Endothelial cell of umbilical vein (primary cell): ENCODE data around the gene CC2D1A. TPM values are rescaled to one million over a fixed set of nuclear protein-coding genes. Genes with fewer than 3 reads are reported as not detected.

Experiments
- BruUV-seq: library from RNA; stranded (reverse); fragments of 400-500 nt; replicated peaks from 2 replicates; lab custom pipeline; 2021; lab: Mats Ljungman, UMichigan
- CTCF ChIA-PET: fragments of 300-600, 350-600 bp; sonication (Branson Sonifier 250); formaldehyde crosslinking; loops from one replicate; lab custom pipeline; 2021; ENCODE audit warnings: antibody characterized with exemption, inconsistent platforms; lab: Charles Lee
- POLR2A ChIA-PET: fragments of 300-600, 350-600 bp; sonication (Branson Sonifier 250); formaldehyde crosslinking; loops from one replicate; lab custom pipeline; 2021; ENCODE audit warnings: antibody characterized with exemption, inconsistent platforms; lab: Charles Lee
- DNase-seq: peaks from one replicate; pipeline ENCODE4 v3.0.0-alpha.2; 2011; ENCODE audit warnings: low read depth, low spot score
- FAIRE-seq: peaks from 2 replicates; lab custom pipeline; 2011; peaks lifted over from hg19 to GRCh38; lab: Jason Lieb, UNC
- H2AFZ ChIP-seq: 2 replicates; pipeline ENCODE4 v1.6.0; 2012; ENCODE audit warnings: low read depth, low read length, control low read depth, inconsistent platforms
- H3K27ac ChIP-seq: 2 replicates; pipeline ENCODE4 v1.5.1; 2011; ENCODE audit warnings: low read depth, mild to moderate bottlenecking, control low read depth, low read length, moderate library complexity; ENCODE audit not compliant: insufficient read depth
- H3K27me3 ChIP-seq, 2 experiments: 2 replicates each; pipeline versions ENCODE4 v1.6.0 to v1.6.1; 2011; ENCODE audit warnings: low read length in 2 of 2, mixed read lengths in 1 of 2; ENCODE audit not compliant: control insufficient read depth in 2 of 2, insufficient read depth in 2 of 2
- H3K36me3 ChIP-seq, 2 experiments: 2 replicates in 1 of 2; 3 replicates in 1 of 2; pipeline ENCODE4 v1.5.1; 2011; ENCODE audit warnings: low read length in 2 of 2, mild to moderate bottlenecking in 1 of 2, moderate library complexity in 1 of 2; ENCODE audit not compliant: control insufficient read depth in 2 of 2, insufficient read depth in 2 of 2; ENCODE audit errors: extremely low read depth in 1 of 2
- H3K4me1 ChIP-seq: 3 replicates; pipeline ENCODE4 v1.5.1; 2011; ENCODE audit warnings: mild to moderate bottlenecking, low read length; ENCODE audit not compliant: control insufficient read depth, insufficient read depth; ENCODE audit errors: extremely low read depth
- H3K4me2 ChIP-seq: 2 replicates; pipeline ENCODE4 v1.6.1; 2011; ENCODE audit warnings: low read length, control low read depth, mixed read lengths; ENCODE audit not compliant: insufficient read depth
- H3K4me3 ChIP-seq, 3 experiments: fragments of 200-600 bp in 1 of 3; sonication (generic), shearing (Covaris generic) in 1 of 3; replicated peaks in 1 of 3; 2 replicates each; pipeline ENCODE4 v1.5.1; 2011 to 2016; ENCODE audit warnings: control low read depth in 3 of 3, low read length in 3 of 3, mild to moderate bottlenecking in 2 of 3, inconsistent platforms in 1 of 3, low read depth in 1 of 3, moderate library complexity in 1 of 3; ENCODE audit not compliant: insufficient read depth in 1 of 3
- H3K79me2 ChIP-seq: 2 replicates; pipeline ENCODE4 v1.6.0; 2012; ENCODE audit warnings: low read length, inconsistent platforms; ENCODE audit not compliant: control insufficient read depth, insufficient read depth
- H3K9ac ChIP-seq: replicated peaks from 2 replicates; pipeline ENCODE3; 2011; ENCODE audit warnings: low read length, control low read depth; ENCODE audit not compliant: insufficient read depth; ENCODE audit errors: extremely low read depth
- H3K9me1 ChIP-seq: replicated peaks from 3 replicates; pipeline ENCODE4 v1.6.0; 2011; ENCODE audit warnings: mild to moderate bottlenecking, low read length; ENCODE audit not compliant: control insufficient read depth, insufficient read depth; ENCODE audit errors: extremely low read depth
- H3K9me3 ChIP-seq: replicated peaks from 2 replicates; pipeline ENCODE4 v1.5.1; 2012; ENCODE audit warnings: low read length, inconsistent platforms; ENCODE audit not compliant: control insufficient read depth, insufficient read depth
- H4K20me1 ChIP-seq: replicated peaks from 2 replicates; pipeline ENCODE3; 2011; ENCODE audit warnings: mild to moderate bottlenecking, low read length; ENCODE audit not compliant: control insufficient read depth, insufficient read depth; ENCODE audit errors: extremely low read depth
- EZH2 ChIP-seq: IDR thresholded peaks from 2 replicates; pipeline ENCODE4 v1.6.1; 2012; ENCODE audit warnings: borderline replicate concordance, low read depth, mild to moderate bottlenecking, moderate library complexity, low read length, inconsistent platforms; ENCODE audit not compliant: severe bottlenecking
- FOS ChIP-seq: IDR thresholded peaks from 2 replicates; pipeline ENCODE4 v1.6.1; 2011; ENCODE audit warnings: mild to moderate bottlenecking, low read length, moderate library complexity, borderline replicate concordance; ENCODE audit not compliant: insufficient read depth
- GATA2 ChIP-seq: IDR thresholded peaks from 2 replicates; pipeline ENCODE4 v1.7.0; 2011; ENCODE audit warnings: low read depth, mild to moderate bottlenecking, moderate library complexity, mixed read lengths, low read length; ENCODE audit not compliant: insufficient read length, insufficient read depth
- JUN ChIP-seq: IDR thresholded peaks from 2 replicates; pipeline ENCODE4 v1.6.1; 2011; ENCODE audit warnings: borderline replicate concordance, low read depth; ENCODE audit not compliant: insufficient read length, insufficient read depth
- MAX ChIP-seq: IDR thresholded peaks from 2 replicates; pipeline ENCODE4 v1.6.1; 2011; ENCODE audit not compliant: insufficient read depth, insufficient read length
- MYC ChIP-seq: IDR thresholded peaks from one replicate; pipeline ENCODE4 v1.6.1; 2011; ENCODE audit warnings: mild to moderate bottlenecking, low read depth, low read length
- POLR2A ChIP-seq: IDR thresholded peaks from 2 replicates; pipeline ENCODE4 v1.6.1; 2012; ENCODE audit warnings: low read depth, mild to moderate bottlenecking, control low read depth, low read length
- POLR2AphosphoS5 ChIP-seq: IDR thresholded peaks from 2 replicates; pipeline ENCODE4 v1.6.1; 2012; ENCODE audit warnings: low read depth, mild to moderate bottlenecking, control low read depth, low read length, moderate library complexity; ENCODE audit not compliant: insufficient read depth
- dilution Hi-C: fragments of 300-500 bp; cut with MboI; formaldehyde crosslinking; loops from one replicate; pipeline ENCODE4 v1.15.0; 2019; ENCODE audit warnings: low sequenced_read_pairs; ENCODE audit not compliant: extremely low pct_ligation_motif_present
- intact Hi-C: fragments of 100-400 bp; cut with micrococcal nuclease; formaldehyde crosslinking; loops from one replicate; pipeline ENCODE4 v1.10.0; 2022
- polyA plus RNA-seq, 4 experiments: library from polyadenylated mRNA; depleted of rRNA in 3 of 4; stranded (reverse) in 3 of 4; unstranded in 1 of 4; fragments of >200 nt; gene quantifications; 2 replicates each; pipeline versions ENCODE4 v1.2.1 to v1.2.3, GENCODE V29; 2011 to 2012; ENCODE audit warnings: missing spikeins in 1 of 4
- total RNA-seq: library from RNA; stranded (reverse); gene quantifications from 2 replicates; pipeline ENCODE4 v1.2.3, GENCODE V29; 2021
- TF ChIP-seq, protein P1 (sequence below), 2 donors: IDR thresholded peaks; 1 replicate in 1 of 2; 2 replicates in 1 of 2; pipeline ENCODE4 v1.5.1; 2011; ENCODE audit warnings: low read length in 2 of 2, mild to moderate bottlenecking in 2 of 2, moderate library complexity in 2 of 2, control low read depth in 1 of 2, inconsistent platforms in 1 of 2, low read depth in 1 of 2; ENCODE audit not compliant: insufficient read depth in 1 of 2; ENCODE audit errors: extremely low read depth in 1 of 2

CC2D1A gene
- total and polyA plus RNA-seq, 2 donors (not counting 3 experiments of a cell fraction or from before 2014, with no cell fraction given): 13.6 to 33.7 TPM

DNA sequence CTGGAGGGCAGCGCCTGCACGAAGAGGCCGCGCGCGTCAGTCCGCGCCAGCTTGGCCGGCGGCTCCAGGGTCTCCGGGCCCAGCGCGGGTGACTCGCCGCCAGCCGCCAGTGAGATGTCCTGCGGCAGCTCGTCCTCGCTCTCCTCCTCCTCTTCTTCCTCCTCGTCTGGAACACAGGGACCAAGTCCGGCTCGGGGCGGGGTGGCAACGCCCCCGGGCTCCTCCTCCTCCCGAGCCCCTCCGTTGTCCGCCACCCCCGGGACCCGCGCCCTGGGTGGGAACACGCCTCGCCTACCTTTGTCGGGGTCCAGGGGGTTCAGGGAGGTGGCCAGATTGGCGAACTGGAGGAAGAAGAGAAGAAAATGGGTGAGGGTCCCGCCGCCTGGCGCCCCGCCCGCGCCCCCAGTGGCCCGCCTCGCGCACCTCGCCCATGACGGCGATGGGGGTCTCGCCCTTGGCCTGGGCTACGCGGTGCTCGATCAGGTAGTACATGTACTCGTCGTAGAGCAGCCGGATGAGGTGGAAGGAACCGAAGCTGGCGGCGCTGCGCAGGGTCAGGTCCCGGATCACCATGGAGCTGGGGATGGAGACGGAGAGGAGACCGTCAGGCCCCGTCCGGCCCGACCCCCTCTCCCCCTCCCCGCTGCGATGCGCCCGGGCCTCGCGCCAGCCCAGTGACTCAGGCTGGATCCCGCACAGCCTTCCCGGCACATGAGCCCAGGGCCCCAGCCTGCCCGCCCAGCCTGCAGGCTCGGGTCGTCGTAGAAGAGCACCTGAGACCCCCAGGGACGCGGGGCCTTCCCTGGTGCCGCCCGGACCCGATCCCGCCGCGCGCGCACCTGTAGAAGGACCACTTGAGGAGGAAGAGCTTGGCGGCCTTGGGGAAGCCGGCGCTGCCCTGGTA is 57.0 kb downstream of the CC2D1A start:
- TF ChIP-seq JUN (no peak), MYC (no peak), GATA2 (no peak), FOS (no peak), EZH2 (no peak), POLR2A (no peak), POLR2AphosphoS5 (no peak), MAX (no peak)
- TF ChIP-seq, protein P1, sequence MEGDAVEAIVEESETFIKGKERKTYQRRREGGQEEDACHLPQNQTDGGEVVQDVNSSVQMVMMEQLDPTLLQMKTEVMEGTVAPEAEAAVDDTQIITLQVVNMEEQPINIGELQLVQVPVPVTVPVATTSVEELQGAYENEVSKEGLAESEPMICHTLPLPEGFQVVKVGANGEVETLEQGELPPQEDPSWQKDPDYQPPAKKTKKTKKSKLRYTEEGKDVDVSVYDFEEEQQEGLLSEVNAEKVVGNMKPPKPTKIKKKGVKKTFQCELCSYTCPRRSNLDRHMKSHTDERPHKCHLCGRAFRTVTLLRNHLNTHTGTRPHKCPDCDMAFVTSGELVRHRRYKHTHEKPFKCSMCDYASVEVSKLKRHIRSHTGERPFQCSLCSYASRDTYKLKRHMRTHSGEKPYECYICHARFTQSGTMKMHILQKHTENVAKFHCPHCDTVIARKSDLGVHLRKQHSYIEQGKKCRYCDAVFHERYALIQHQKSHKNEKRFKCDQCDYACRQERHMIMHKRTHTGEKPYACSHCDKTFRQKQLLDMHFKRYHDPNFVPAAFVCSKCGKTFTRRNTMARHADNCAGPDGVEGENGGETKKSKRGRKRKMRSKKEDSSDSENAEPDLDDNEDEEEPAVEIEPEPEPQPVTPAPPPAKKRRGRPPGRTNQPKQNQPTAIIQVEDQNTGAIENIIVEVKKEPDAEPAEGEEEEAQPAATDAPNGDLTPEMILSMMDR (IDR thresholded peaks at IDR 0.05; ENCODE audit: extremely low read depth in 1 of 2, insufficient read depth in 1 of 2, low read depth in 1 of 2, low read length in 2 of 2): no peak
- H3K9ac ChIP-seq: no peak overlapping the region
- no peaks in the 10 kb centered on the region for H3K79me2 ChIP-seq
- no peak for DNase-seq
- H3K4me1 ChIP-seq: no peaks in the 10 kb centered on the region
- dilution Hi-C loops: no loop called here
- no peaks in the 10 kb centered on the region for H4K20me1 ChIP-seq
- no peak overlapping the region for H3K4me2 ChIP-seq
- ChIA-PET CTCF (interaction anchor here (2.4 kb wide), 1 partner anchor 69 kb away, joined by 13 read pairs; the partner anchor contains the start of gene IL27RA), POLR2A (no interaction called here)
- H3K9me1 ChIP-seq: no peaks in the 10 kb centered on the region
- H3K27ac ChIP-seq: no peak overlapping the region
- no peak overlapping the region for H2AFZ ChIP-seq
- intact Hi-C loops: no loop called here
- H3K4me3 ChIP-seq: no peak overlapping the region
- H3K27me3 ChIP-seq: no peaks in the 10 kb centered on the region
- H3K36me3 ChIP-seq: peaks cover 11 to 31% of the 10 kb centered on the region in 2 experiments
- no peaks in the 10 kb centered on the region for H3K9me3 ChIP-seq
- no TSS peak for BruUV-seq
- no peak for FAIRE-seq
